GM10847 (cell line): ENCODE results near the gene CD82.

Experiments used
- POLR2A ChIP-seq: IDR thresholded peaks from 2 replicates; pipeline ENCODE4 v1.6.1; 2011; ENCODE audit not compliant: insufficient read length; ENCODE audit errors: extremely low read depth

CD82 gene

GRCh38 chr11:44637487-44637886, 72.0 kb downstream of the CD82 start:
- no peak for TF ChIP-seq POLR2A

- no peak for TF ChIP-seq POLR2A
These were observed 72.6 kb downstream of the CD82 start for GRCh38 chr11:44638032-44638431.

GRCh38 chr11:44643217-44643616, 77.8 kb downstream of the CD82 start:
- TF ChIP-seq POLR2A, result no peak

- no peak for TF ChIP-seq POLR2A
These were observed 80.4 kb downstream of the CD82 start for GRCh38 chr11:44645827-44646226.

- no peak for TF ChIP-seq POLR2A
These were observed 82.6 kb downstream of the CD82 start for GRCh38 chr11:44648109-44648508.

GRCh38 chr11:44651535-44652155, 86.2 kb downstream of the CD82 start:
- no peak for TF ChIP-seq POLR2A

GRCh38 chr11:44652901-44653644, 87.6 kb downstream of the CD82 start:
- no peak for TF ChIP-seq POLR2A

- TF ChIP-seq POLR2A, result no peak
These were observed 88.6 kb downstream of the CD82 start for GRCh38 chr11:44654057-44654456.

GRCh38 chr11:44654596-44654995, 89.1 kb downstream of the CD82 start:
- TF ChIP-seq POLR2A, result no peak

- no peak for TF ChIP-seq POLR2A
These were observed 92.5 kb downstream of the CD82 start for GRCh38 chr11:44657836-44658505.

- no peak for TF ChIP-seq POLR2A
These were observed 93.0 kb downstream of the CD82 start for GRCh38 chr11:44658506-44658850.

- no peak for TF ChIP-seq POLR2A
These were observed 94.2 kb downstream of the CD82 start for GRCh38 chr11:44659641-44660040.

- TF ChIP-seq POLR2A, result no peak
These were observed 95.9 kb downstream of the CD82 start for GRCh38 chr11:44661311-44661717.
